ENCODE data around the gene MKNK1.
A peak's percentile ranks its signal among the peaks of the same experiment; 100 is the strongest.

Gene MKNK1

DNA sequence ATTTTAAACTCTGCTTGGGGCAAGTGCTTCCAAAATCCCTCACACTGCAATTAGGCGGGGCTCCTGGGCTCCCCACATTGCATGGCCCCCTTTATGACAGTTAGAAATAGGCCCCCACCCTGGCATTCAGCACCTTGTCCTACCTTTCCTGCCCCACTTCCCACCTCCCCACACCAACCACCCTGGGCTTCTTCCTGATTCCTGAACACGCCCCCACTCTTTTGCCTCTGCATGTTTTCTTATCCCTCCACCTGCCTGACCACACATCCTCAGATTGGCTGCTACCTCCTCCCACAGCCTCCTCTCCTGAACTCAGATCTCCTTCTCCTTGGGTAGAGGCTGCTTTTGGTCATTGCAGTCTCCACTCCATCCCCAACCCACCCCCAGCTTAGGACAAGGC is 11.0 kb upstream of the MKNK1 start:
- Histone ChIP-seq H3K4me1 (ENCODE audit: control insufficient read depth in 1 of 2, insufficient read depth in 1 of 2, low read depth in 1 of 2, low read length in 1 of 2) (peaks cover 35 to 38% of the 10 kb centered on the region in 2 experiments), H3K4me3 (ENCODE audit: low read depth in 1 of 2, low read length in 1 of 2) (peak overlapping the region in 1 of 2 experiments; percentile 93)
- no peak for TF ChIP-seq CTCF (IDR thresholded peaks at IDR 0.05)

DNA sequence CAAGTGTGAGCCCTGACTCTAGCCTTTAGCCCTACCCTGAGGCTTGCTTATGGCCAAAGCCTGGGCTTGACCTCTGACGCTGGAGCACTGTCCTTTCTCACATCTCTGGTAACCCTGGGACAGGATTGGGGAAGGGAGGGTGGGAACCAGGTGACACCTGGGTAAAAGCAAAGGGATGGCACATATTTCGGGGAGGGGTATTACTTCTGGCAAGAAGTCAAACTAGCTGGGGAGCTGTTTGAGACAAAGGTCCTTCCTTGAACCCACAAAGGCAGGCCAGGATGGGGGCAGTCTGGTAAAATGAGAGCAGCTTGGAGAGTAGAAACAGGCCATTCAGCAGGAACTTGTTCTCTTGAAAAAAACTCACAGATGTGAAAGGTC is 10.5 kb upstream of the MKNK1 start:
- H3K9me3 ChIP-seq, result no peaks in the 10 kb centered on the region
- H3K36me3 ChIP-seq, result peaks cover 12% of the 10 kb centered on the region
- peaks cover 35 to 38% of the 10 kb centered on the region in 2 experiments for H3K4me1 ChIP-seq (ENCODE audit: control insufficient read depth in 1 of 2, insufficient read depth in 1 of 2, low read depth in 1 of 2, low read length in 1 of 2)
- no peaks in the 10 kb centered on the region for H3K27me3 ChIP-seq
- H3K4me3 ChIP-seq (ENCODE audit: low read depth in 1 of 2, low read length in 1 of 2), result no peak overlapping the region
- no peak for TF ChIP-seq CTCF (IDR thresholded peaks at IDR 0.05)
- H3K27ac ChIP-seq, result peak overlapping the region; percentile 50

More for the DNA sequence above, 11.0 kb upstream of the MKNK1 start:
- H3K27me3 ChIP-seq, result no peaks in the 10 kb centered on the region
- no peaks in the 10 kb centered on the region for H3K9me3 ChIP-seq
- H3K36me3 ChIP-seq, result peaks cover 8% of the 10 kb centered on the region
- H3K27ac ChIP-seq, result peak overlapping the region; percentile 77

DNA sequence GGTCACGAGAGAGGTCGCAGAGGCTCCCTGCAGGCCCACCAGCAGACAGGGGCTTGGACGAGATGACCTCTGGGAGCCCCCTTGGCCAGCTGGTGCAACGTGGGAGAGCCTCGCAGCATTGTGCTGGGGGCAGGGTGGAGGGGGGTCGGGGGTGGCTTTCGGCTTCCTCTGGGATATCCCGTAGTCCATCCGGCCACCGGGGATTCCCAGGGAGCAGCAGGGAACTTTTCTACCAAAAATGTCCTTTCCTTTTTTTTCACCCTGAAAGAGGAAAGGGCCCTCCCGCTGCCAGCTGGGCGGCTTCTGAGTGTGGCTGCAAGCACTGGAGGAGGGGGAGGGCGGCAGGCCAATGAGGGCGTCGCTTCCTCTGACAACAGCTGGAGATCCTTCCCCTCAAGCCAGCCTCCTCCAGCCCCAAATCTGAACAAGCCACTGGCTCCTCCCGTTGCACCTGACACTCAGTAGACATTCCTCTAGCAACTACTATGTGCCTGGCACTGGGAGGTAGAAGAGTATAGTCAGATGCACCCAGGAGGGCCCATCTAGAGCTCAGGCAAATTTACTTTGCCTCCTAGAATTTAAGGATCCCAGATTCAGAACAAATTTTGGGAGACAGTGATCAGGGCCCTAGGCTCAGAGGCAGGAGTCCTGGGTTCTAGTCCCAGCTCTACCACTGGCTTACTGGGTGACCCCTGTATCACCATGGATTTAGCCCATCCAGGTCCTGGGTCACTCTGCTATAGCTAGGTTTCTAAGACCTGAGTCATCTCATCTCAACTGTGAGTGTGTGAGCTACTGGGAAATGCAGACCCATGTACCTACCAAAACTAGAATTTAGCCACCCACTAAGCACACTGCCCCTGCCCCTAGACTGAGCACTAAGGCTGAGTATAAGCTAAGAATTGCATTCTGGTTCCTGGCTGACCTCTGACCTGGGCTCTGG is 9.9 kb upstream of the MKNK1 start:
- Histone ChIP-seq H3K4me3 (ENCODE audit: low read depth in 1 of 2, low read length in 1 of 2) (peak overlapping the region in 1 of 2 experiments; percentile 23), H3K27me3 (no peaks in the 10 kb centered on the region), H3K9me3 (no peaks in the 10 kb centered on the region), H3K27ac (peak overlapping the region; percentile 50), H3K36me3 (peaks cover 19% of the 10 kb centered on the region), H3K4me1 (ENCODE audit: control insufficient read depth in 1 of 2, insufficient read depth in 1 of 2, low read depth in 1 of 2, low read length in 1 of 2) (peaks cover 35 to 38% of the 10 kb centered on the region in 2 experiments)
- no peak for TF ChIP-seq CTCF (IDR thresholded peaks at IDR 0.05)

GRCh38 chr1:46612937-46613660 is 9.0 kb upstream of the MKNK1 start:
- H3K9me3 ChIP-seq, result no peaks in the 10 kb centered on the region
- H3K4me3 ChIP-seq (ENCODE audit: low read depth in 1 of 2, low read length in 1 of 2), result peak overlapping the region in 1 of 2 experiments; percentile 23
- H3K27me3 ChIP-seq, result no peaks in the 10 kb centered on the region
- H3K36me3 ChIP-seq, result peaks cover 27% of the 10 kb centered on the region
- TF ChIP-seq CTCF (IDR thresholded peaks at IDR 0.05), result no peak
- H3K4me1 ChIP-seq (ENCODE audit: control insufficient read depth in 1 of 2, insufficient read depth in 1 of 2, low read depth in 1 of 2, low read length in 1 of 2), result peaks cover 35 to 38% of the 10 kb centered on the region in 2 experiments
- H3K27ac ChIP-seq, result peak overlapping the region; percentile 50

- Histone ChIP-seq H3K9me3 (no peaks in the 10 kb centered on the region), H3K4me3 (ENCODE audit: low read depth in 1 of 2, low read length in 1 of 2) (no peak overlapping the region), H3K4me1 (ENCODE audit: control insufficient read depth in 1 of 2, insufficient read depth in 1 of 2, low read depth in 1 of 2, low read length in 1 of 2) (peaks cover 30 to 32% of the 10 kb centered on the region in 2 experiments), H3K36me3 (peaks cover 31% of the 10 kb centered on the region), H3K27ac (no peak overlapping the region), H3K27me3 (no peaks in the 10 kb centered on the region)
- TF ChIP-seq CTCF (IDR thresholded peaks at IDR 0.05), result no peak
These were observed 7.7 kb upstream of the MKNK1 start for GRCh38 chr1:46611691-46612221.
